Karpas-422 (cell line): ENCODE data around the gene OR7A17. TPM values are rescaled to one million over a fixed set of nuclear protein-coding genes. Genes with fewer than 3 reads are reported as not detected.

Experiments
- DNase-seq: peaks from one replicate; pipeline ENCODE4 v3.0.0-alpha.2; 2015
- H2AFZ ChIP-seq: fragments of 200-600 bp; sonication (generic); 2 replicates; pipeline ENCODE4 v1.6.1; 2014; ENCODE audit warnings: antibody characterized with exemption, low read length, mixed read lengths
- H3K27ac ChIP-seq: fragments of 200-600 bp; sonication (generic); 2 replicates; pipeline ENCODE4 v1.5.1; 2014; ENCODE audit warnings: mild to moderate bottlenecking, low read length, moderate library complexity
- H3K27me3 ChIP-seq: fragments of 200-600 bp; sonication (generic); 2 replicates; pipeline ENCODE4 v1.6.1; 2014; ENCODE audit warnings: low read length, mixed read lengths
- H3K36me3 ChIP-seq: fragments of 200-600 bp; sonication (generic); 2 replicates; pipeline ENCODE4 v1.6.1; 2014; ENCODE audit warnings: low read length, mixed read lengths; ENCODE audit not compliant: insufficient read depth
- H3K4me1 ChIP-seq: fragments of 200-600 bp; sonication (generic); 2 replicates; pipeline ENCODE4 v1.6.1; 2014; ENCODE audit warnings: mild to moderate bottlenecking, low read length, mixed read lengths
- H3K4me2 ChIP-seq: fragments of 200-600 bp; sonication (generic); 2 replicates; pipeline ENCODE4 v1.6.1; 2014; ENCODE audit warnings: low read length, low read depth, mild to moderate bottlenecking; ENCODE audit not compliant: poor library complexity, severe bottlenecking
- H3K4me3 ChIP-seq: fragments of 200-600 bp; sonication (generic); 2 replicates; pipeline ENCODE4 v1.5.1; 2014; ENCODE audit warnings: mild to moderate bottlenecking, antibody characterized with exemption, low read length, mixed read lengths
- H3K79me2 ChIP-seq: fragments of 200-600 bp; sonication (generic); 2 replicates; pipeline ENCODE4 v1.6.1; 2014; ENCODE audit warnings: mild to moderate bottlenecking, low read length, mixed read lengths
- H3K9ac ChIP-seq: fragments of 200-600 bp; sonication (generic); 2 replicates; pipeline ENCODE4 v1.6.0; 2014; ENCODE audit warnings: low read length
- H3K9me2 ChIP-seq: fragments of 200-600 bp; sonication (generic), shearing (Covaris generic); replicated peaks from 2 replicates; pipeline ENCODE4 v1.6.0; 2014; ENCODE audit warnings: mild to moderate bottlenecking, low read length, moderate library complexity; ENCODE audit not compliant: insufficient read depth
- H3K9me3 ChIP-seq: fragments of 300-700, 200-600 bp; sonication (generic); 2 replicates; pipeline ENCODE4 v1.6.1; 2014; ENCODE audit warnings: low read length, mixed read lengths
- H4K20me1 ChIP-seq: fragments of 200-600 bp; sonication (generic); 2 replicates; pipeline ENCODE4 v1.6.1; 2014; ENCODE audit warnings: mild to moderate bottlenecking, antibody characterized with exemption, low read length, low read depth; ENCODE audit not compliant: insufficient read depth
- small RNA-seq: library from RNA; depleted of rRNA; stranded (forward); fragments of <200 nt; gene quantifications from one replicate; pipeline ENCODE3, GENCODE V24; 2014
- total RNA-seq: library from RNA; depleted of rRNA; stranded (reverse); fragments of >200 nt; shearing (Covaris generic); gene quantifications from 2 replicates; pipeline ENCODE4 v1.2.3, GENCODE V29; 2014; ENCODE audit warnings: low replicate concordance; rRNA removed

Gene OR7A17
- total RNA-seq, 1 experiment from 2014 or later, result not detected

- Histone ChIP-seq H4K20me1 (no peaks in the 10 kb centered on the region), H3K4me1 (peaks cover 11% of the 10 kb centered on the region), H3K4me3 (no peak overlapping the region), H3K4me2 (no peak overlapping the region), H3K27me3 (no peaks in the 10 kb centered on the region), H3K36me3 (no peaks in the 10 kb centered on the region), H3K9me2 (no peaks in the 10 kb centered on the region), H3K9ac (no peak overlapping the region), H3K79me2 (no peaks in the 10 kb centered on the region), H3K9me3 (no peaks in the 10 kb centered on the region), H3K27ac (no peak overlapping the region), H2AFZ (no peak overlapping the region)
- peak; percentile 52 for DNase-seq
Observed at GRCh38 chr19:14830702-14831101, 55.2 kb downstream of the OR7A17 start.

Small RNAs within 50 kb of the gene (small RNA-seq; reads per million reads assigned to genes)
- not detected for gene OR7A18P

Other genes starting within 250 kb of the OR7A17 start
- gene ADGRE3, start 211.3 kb downstream of the OR7A17 start, total RNA-seq, result 0.30 TPM in 1 of 2 replicates, not detected in the other
- gene ZNF333, start 196.1 kb downstream of the OR7A17 start, total RNA-seq, result 22.2 and 27.9 TPM in 2 replicates
- gene ADGRE2, start 107.6 kb downstream of the OR7A17 start, total RNA-seq, result not detected in 2 replicates
- 0.15 TPM in 1 of 2 replicates, not detected in the other for gene OR7A5, start 50.9 kb downstream of the OR7A17 start, total RNA-seq
- gene OR7C1, start 50.9 kb downstream of the OR7A17 start, total RNA-seq, result not detected in 2 replicates
- gene OR7A10, start 37.2 kb downstream of the OR7A17 start, total RNA-seq, result not detected in 2 replicates
- gene OR7C2, start 55.4 kb upstream of the OR7A17 start, total RNA-seq, result not detected in 2 replicates
- gene SLC1A6, start 93.7 kb upstream of the OR7A17 start, total RNA-seq, result not detected in 2 replicates
- gene CASP14, start 163.3 kb upstream of the OR7A17 start, total RNA-seq, result not detected in 2 replicates
- gene OR1I1, start 196.1 kb upstream of the OR7A17 start, total RNA-seq, result not detected in 2 replicates
- gene SYDE1, start 221.3 kb upstream of the OR7A17 start, total RNA-seq, result not detected in 2 replicates